ENCODE data around the gene DENND1A.

GRCh38 chr9:123372766-123373446, 557.0 kb downstream of the DENND1A start:
- TF ChIP-seq CTCF (IDR thresholded peaks at IDR 0.05) (no peak), POLR2AphosphoS5 (IDR thresholded peaks at IDR 0.05; ENCODE audit: low read depth, low read length) (no peak)
- TF ChIP-seq, protein P1, sequence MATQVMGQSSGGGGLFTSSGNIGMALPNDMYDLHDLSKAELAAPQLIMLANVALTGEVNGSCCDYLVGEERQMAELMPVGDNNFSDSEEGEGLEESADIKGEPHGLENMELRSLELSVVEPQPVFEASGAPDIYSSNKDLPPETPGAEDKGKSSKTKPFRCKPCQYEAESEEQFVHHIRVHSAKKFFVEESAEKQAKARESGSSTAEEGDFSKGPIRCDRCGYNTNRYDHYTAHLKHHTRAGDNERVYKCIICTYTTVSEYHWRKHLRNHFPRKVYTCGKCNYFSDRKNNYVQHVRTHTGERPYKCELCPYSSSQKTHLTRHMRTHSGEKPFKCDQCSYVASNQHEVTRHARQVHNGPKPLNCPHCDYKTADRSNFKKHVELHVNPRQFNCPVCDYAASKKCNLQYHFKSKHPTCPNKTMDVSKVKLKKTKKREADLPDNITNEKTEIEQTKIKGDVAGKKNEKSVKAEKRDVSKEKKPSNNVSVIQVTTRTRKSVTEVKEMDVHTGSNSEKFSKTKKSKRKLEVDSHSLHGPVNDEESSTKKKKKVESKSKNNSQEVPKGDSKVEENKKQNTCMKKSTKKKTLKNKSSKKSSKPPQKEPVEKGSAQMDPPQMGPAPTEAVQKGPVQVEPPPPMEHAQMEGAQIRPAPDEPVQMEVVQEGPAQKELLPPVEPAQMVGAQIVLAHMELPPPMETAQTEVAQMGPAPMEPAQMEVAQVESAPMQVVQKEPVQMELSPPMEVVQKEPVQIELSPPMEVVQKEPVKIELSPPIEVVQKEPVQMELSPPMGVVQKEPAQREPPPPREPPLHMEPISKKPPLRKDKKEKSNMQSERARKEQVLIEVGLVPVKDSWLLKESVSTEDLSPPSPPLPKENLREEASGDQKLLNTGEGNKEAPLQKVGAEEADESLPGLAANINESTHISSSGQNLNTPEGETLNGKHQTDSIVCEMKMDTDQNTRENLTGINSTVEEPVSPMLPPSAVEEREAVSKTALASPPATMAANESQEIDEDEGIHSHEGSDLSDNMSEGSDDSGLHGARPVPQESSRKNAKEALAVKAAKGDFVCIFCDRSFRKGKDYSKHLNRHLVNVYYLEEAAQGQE (IDR thresholded peaks at IDR 0.05; ENCODE audit: insufficient read depth in 1 of 2, low read depth in 2 of 2, low read length in 1 of 2): no peak
